ENCODE results near the gene C2CD4C.
"Not testable (repeated sequence)": the region's sequence is repeated elsewhere in the genome, so short reads cannot be mapped to it uniquely, and the experiment has no call there.

Gene C2CD4C

DNA sequence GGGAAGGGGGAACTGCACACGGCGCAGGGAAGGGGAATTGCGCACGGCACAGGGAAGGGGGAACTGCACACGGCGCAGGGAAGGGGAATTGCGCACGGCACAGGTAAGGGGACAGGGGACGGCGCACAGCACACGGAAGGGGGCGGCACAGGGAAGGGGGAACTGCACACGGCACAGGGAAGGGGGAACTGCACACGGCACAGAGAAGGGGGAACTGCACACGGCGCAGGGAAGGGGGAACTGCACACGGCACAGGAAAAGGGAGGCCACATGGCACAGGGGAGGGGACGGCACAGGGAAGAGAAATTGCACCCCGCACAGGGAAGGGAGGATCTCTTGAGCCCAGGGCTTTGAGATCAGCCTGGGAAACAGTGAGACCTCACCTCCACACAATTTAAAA, 18.7 kb upstream of the C2CD4C start:
- H3K36me3 Mint-ChIP-seq (ENCODE audit: low read depth); H3K27me3 Mint-ChIP-seq (ENCODE audit: low read depth); H3K4me3 Mint-ChIP-seq; H3K4me1 Mint-ChIP-seq (ENCODE audit: low read depth); H3K9me3 Mint-ChIP-seq; H3K27ac Mint-ChIP-seq: not testable (repeated sequence)

DNA sequence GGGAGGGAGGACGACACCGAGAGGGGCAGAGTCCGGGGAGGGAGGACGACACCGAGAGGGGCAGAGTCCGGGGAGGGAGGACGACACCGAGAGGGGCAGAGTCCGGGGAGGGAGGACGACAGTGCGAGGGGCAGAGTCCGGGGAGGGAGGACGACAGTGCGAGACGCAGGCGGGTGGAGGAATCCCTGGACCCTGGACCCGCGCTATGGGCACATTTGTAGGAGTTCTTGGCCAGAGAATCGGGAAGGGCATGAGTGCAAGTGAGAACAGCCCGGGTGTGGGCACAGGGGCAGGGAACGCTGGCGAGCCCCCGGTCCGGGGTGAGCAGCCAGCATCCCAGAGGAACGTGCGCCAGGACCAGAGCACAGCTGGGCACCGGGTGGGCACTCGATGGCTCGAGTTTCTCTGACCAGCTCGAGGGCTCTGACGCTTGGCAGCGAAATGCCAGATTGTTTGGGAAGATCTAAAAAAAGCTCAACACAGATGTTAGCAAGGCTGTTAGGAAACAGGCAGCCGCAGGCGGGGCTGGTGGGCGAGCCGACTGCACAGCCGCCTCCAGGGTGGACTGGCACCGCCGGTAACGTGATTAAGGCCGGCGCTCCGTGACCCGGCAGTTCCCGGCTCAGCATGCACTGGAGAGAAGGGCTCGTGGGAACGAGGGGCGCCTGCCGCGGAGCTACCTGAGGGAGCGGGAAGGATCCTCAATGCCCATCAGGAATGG, 17.9 kb upstream of the C2CD4C start:
- no peaks in the 10 kb centered on the region for H3K27me3 Mint-ChIP-seq (ENCODE audit: low read depth)
- no peaks in the 10 kb centered on the region for H3K4me1 Mint-ChIP-seq (ENCODE audit: low read depth)
- peaks cover 2% of the 10 kb centered on the region for H3K36me3 Mint-ChIP-seq (ENCODE audit: low read depth)
- no peak overlapping the region for H3K27ac Mint-ChIP-seq
- H3K4me3 Mint-ChIP-seq = no peak overlapping the region
- peaks cover 10% of the 10 kb centered on the region for H3K9me3 Mint-ChIP-seq

DNA sequence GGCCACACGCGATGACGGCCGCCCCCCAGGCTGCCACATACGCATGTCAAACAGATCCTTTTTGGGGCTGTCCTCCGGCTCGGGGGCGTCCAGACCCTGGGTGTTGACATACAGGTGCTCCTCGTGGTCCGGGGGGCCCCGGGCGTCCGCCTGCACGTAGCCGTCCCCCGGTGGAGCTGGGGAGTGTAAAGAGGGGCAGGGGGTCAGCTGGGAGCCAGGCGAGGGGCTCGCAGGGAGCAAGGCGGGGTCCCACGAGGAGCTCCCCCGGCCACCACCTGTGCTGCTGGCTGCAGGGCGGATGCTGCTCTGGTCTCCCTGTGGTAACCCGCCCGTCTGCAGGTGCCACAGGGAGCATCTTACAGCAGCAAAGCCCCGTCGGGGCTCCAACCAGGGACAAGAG, 16.1 kb upstream of the C2CD4C start:
- H3K27me3 Mint-ChIP-seq (ENCODE audit: low read depth) = no peaks in the 10 kb centered on the region
- no peak overlapping the region for H3K27ac Mint-ChIP-seq
- H3K4me3 Mint-ChIP-seq = no peak overlapping the region
- H3K9me3 Mint-ChIP-seq = peaks cover 1% of the 10 kb centered on the region
- H3K36me3 Mint-ChIP-seq (ENCODE audit: low read depth) = no peaks in the 10 kb centered on the region
- H3K4me1 Mint-ChIP-seq (ENCODE audit: low read depth) = no peaks in the 10 kb centered on the region

DNA sequence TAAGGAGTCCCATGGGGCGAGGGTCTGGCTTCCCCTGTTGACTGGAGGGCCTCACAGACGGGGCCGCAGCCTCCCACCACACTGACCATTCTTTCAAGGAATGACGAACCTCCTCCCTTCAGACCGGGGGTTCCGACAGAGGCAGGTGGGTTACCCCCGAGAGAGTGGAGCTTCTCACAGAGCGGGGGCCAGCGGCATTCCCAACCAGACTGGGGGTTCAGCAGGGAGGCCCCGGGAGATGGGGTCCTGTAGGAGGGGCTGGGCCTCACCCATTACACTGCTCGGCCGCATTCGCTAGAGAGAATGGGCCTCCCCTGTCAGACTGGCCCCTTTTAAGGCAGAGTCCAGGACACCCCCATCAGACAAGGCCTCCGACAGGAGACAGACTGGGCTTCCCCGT, 15.6 kb upstream of the C2CD4C start:
- Mint-ChIP-seq H3K27me3 (ENCODE audit: low read depth) (no peaks in the 10 kb centered on the region), H3K9me3 (no peaks in the 10 kb centered on the region), H3K4me1 (ENCODE audit: low read depth) (no peaks in the 10 kb centered on the region), H3K36me3 (ENCODE audit: low read depth) (no peaks in the 10 kb centered on the region), H3K27ac (no peak overlapping the region), H3K4me3 (no peak overlapping the region)

DNA sequence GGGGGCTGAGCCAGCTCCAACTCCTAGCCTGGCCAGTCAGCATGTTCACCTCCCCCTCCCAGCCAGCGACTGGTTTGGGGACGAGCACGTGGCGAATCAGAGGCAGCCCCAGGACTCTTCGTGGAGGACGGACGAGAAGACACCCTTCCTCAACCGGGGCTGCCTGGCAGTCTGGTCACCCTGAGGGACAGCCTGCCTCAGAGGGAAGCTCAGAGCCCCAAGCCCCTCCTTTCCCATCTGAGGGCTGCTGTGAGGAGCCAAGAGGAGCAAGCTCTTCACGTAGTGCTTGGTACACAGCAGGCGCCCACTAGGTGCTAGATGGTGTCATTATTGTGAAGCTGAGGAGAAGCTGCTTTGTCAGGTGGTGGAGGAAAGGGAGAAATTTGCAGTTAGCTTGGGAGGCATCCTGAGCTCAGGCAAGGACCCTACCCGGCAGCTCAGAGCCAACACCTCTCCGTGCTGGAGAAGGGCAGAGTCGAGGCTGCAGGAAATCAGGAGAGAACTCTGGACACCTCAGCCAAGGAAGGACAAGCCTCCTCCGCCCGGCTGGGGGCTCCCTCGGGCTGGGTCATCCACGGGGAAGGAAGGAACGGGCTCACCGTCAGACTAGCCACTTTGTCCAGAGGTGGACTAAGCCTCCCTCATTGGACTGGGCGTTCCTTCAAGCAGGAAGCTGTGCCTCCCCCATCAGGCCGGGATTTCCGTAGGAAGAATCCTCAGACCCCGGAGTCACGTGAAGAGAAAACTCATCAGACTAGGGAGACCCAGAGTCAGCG, 14.9 kb upstream of the C2CD4C start:
- Mint-ChIP-seq H3K36me3 (ENCODE audit: low read depth) (no peaks in the 10 kb centered on the region), H3K27me3 (ENCODE audit: low read depth) (no peaks in the 10 kb centered on the region), H3K9me3 (no peaks in the 10 kb centered on the region), H3K27ac (no peak overlapping the region), H3K4me3 (no peak overlapping the region), H3K4me1 (ENCODE audit: low read depth) (no peaks in the 10 kb centered on the region)

DNA sequence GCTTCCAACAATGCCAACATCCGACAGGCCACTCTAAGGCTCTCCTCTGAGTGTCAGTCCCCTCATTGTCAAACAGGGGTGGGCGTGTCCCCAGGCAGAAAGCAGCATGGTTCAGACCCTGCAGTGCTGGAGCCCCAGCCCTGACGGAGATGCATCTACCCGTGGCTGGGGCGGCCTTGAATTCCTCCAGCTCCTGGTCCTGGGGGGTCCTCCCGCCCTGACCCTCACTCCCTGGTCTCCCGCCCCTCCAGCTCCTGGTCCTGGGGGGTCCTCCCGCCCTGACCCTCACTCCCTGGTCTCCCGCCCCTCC, 13.9 kb upstream of the C2CD4C start:
- H3K9me3 Mint-ChIP-seq; H3K27me3 Mint-ChIP-seq (ENCODE audit: low read depth); H3K4me1 Mint-ChIP-seq (ENCODE audit: low read depth); H3K36me3 Mint-ChIP-seq (ENCODE audit: low read depth); H3K4me3 Mint-ChIP-seq; H3K27ac Mint-ChIP-seq: not testable (repeated sequence)

DNA sequence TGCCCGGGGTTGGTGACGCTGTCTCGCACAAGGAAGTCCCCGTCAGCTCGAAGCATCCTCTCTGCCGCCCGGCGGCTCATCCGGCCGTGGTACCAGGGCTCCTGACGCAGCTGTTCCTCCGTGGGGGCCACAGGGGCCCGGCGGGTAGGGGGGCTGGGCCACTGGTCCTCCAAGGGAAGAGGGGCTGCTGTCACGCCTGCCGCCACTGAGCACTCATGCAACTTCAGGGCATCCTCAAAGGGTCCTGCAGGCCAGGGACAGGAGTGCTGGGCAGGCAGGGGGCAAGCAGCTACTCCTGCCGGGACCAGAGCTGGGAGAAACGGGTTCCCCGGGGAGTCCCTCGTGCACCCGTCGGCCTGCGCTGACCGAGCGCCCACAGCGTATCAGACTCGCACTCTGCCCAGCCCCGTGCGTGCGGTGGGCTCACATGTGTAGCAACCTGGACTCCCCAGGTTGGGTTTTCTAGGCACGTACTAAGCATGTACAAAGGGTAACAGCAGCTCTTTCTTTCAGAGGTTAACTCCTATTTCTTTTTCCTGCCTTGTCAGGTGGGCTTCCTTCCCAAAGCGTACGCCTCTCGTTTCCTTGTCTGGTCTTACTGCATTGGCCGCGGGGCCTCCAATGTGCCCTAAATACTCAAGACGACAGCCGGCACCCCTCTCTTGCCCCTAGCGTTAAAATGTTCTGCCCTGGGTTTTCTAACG, 13.4 kb upstream of the C2CD4C start:
- H3K9me3 Mint-ChIP-seq = no peaks in the 10 kb centered on the region
- no peak overlapping the region for H3K4me3 Mint-ChIP-seq
- H3K27me3 Mint-ChIP-seq (ENCODE audit: low read depth) = no peaks in the 10 kb centered on the region
- H3K36me3 Mint-ChIP-seq (ENCODE audit: low read depth) = no peaks in the 10 kb centered on the region
- no peak overlapping the region for H3K27ac Mint-ChIP-seq
- H3K4me1 Mint-ChIP-seq (ENCODE audit: low read depth) = no peaks in the 10 kb centered on the region

DNA sequence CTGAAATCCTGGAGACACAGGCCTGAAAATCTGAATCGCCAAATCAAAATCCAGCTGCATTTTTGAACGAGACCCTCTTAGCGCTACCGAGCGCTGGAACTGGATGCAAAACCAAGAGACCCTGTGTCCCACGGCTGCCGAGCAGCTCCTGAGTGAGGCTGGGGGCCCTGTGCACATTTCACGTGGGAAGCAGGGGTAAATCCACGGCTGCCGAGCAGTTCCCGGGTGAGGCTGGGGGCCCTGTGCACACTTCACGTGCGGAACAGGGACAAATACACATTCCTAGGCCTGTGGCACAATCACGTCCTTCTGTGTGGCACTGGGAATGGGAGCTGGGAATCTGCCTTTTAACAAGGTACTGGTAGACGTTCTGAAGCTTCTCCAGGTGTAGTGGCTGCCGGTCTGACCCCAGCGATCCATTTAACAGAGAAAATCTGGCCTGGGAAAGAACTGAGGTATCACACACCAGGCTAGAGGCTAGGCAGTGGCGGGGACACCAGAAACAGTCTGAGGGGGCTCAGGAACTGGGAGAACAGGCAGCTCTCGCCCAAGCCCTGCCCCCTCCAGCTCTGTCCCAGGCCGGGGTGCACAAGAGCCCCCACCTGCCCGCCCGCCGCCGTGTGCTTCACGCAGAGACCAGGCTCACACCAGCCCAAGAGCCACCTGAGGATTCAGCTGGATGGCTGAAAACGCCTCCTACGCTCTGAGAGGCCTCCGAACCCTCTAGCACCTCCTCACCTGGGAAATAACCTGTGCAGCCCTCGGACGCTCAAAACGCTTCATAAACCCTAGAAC, 11.0 kb upstream of the C2CD4C start:
- no peak overlapping the region for H3K4me3 Mint-ChIP-seq
- H3K4me1 Mint-ChIP-seq (ENCODE audit: low read depth) = no peaks in the 10 kb centered on the region
- no peak overlapping the region for H3K27ac Mint-ChIP-seq
- H3K9me3 Mint-ChIP-seq = no peaks in the 10 kb centered on the region
- no peaks in the 10 kb centered on the region for H3K36me3 Mint-ChIP-seq (ENCODE audit: low read depth)
- H3K27me3 Mint-ChIP-seq (ENCODE audit: low read depth) = no peaks in the 10 kb centered on the region

DNA sequence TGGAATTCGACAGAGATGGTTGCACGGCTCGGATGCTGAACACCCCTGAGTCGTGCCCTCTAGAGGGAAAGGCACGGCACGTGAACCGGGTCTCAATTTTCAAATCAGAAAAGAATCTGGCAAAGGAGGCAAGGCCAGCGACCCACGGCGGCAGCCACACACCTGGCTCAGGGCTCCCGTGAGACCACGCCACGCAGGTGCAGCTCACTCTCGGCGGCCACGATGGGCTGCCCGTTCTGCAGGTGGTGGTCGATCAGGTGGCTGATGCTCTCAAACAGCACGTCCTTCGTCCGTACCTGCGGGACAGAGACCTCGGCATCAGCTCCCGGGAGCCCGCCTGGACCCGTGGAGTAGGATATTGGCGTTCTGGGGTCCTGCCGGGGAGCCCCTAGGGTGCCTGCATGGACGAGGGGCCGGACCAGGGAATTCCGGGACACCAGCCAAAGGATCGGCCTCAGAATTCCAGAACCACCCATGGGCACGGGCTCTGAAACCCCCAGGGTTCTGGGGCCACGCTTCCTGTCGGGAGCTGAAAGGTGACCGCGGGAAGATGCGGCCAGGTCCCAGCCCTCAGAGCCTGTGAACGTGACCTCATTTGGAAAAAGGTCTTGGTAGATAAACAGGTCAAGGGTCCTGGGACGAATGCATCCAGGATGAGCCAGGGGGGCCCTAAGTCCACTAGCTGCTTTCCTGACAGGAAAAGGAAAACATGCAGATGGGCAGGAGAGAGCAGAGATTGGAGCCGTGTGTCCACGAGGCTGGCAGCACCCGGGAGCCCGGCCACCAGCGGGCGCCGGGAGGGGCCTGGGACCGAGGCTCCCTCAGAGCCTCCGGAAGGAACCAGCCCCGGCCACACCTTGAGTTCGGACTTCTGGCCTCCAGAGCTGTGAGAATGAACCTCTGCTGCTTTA, 10.1 kb upstream of the C2CD4C start:
- Mint-ChIP-seq H3K9me3 (no peaks in the 10 kb centered on the region), H3K36me3 (ENCODE audit: low read depth) (no peaks in the 10 kb centered on the region), H3K27ac (no peak overlapping the region), H3K4me1 (ENCODE audit: low read depth) (no peaks in the 10 kb centered on the region), H3K4me3 (no peak overlapping the region), H3K27me3 (ENCODE audit: low read depth) (no peaks in the 10 kb centered on the region)

DNA sequence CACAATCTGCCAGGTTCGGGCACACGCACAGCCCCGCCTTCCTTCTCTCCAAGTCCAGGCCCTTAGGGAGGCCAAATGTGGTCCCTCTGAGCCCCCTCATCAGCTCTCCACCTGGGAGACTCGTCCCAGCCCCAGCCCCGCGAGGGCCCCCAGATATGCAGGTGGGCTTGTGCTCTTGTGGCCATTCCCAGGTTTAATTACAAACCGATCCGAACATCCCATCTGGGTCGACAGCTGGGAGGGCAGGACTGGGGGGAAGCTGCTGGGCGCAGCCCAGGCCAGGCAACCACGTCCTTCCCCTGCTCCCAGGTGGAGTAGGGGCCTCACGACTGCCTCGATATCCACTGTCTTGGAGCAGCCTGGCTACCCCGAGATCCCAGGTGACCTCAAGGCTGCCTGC, 7.5 kb upstream of the C2CD4C start:
- Mint-ChIP-seq H3K27ac (no peak overlapping the region), H3K36me3 (ENCODE audit: low read depth) (no peaks in the 10 kb centered on the region), H3K4me1 (ENCODE audit: low read depth) (no peaks in the 10 kb centered on the region), H3K9me3 (no peaks in the 10 kb centered on the region), H3K27me3 (ENCODE audit: low read depth) (no peaks in the 10 kb centered on the region), H3K4me3 (no peak overlapping the region)

DNA sequence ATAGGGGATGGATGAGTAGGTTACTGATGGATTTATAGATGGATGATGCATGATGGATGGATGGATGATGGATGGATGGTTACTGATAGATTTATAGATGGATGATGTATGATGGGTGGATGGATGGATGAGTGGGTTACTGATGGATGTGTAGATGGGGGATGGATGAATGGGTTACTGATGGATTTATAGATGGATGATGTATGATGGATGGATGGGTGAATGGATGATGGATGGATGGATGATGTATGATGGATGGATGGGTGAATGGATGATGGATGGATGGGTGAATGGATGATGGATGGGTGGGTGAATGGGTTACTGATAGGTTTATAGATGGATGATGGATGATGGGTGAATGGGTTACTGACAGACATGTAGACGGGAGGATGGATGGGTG, 6.3 kb upstream of the C2CD4C start:
- H3K4me3 Mint-ChIP-seq = no peak overlapping the region
- H3K9me3 Mint-ChIP-seq = no peaks in the 10 kb centered on the region
- no peak overlapping the region for H3K27ac Mint-ChIP-seq
- no peaks in the 10 kb centered on the region for H3K4me1 Mint-ChIP-seq (ENCODE audit: low read depth)
- peaks cover under 1% of the 10 kb centered on the region for H3K27me3 Mint-ChIP-seq (ENCODE audit: low read depth)
- no peaks in the 10 kb centered on the region for H3K36me3 Mint-ChIP-seq (ENCODE audit: low read depth)

DNA sequence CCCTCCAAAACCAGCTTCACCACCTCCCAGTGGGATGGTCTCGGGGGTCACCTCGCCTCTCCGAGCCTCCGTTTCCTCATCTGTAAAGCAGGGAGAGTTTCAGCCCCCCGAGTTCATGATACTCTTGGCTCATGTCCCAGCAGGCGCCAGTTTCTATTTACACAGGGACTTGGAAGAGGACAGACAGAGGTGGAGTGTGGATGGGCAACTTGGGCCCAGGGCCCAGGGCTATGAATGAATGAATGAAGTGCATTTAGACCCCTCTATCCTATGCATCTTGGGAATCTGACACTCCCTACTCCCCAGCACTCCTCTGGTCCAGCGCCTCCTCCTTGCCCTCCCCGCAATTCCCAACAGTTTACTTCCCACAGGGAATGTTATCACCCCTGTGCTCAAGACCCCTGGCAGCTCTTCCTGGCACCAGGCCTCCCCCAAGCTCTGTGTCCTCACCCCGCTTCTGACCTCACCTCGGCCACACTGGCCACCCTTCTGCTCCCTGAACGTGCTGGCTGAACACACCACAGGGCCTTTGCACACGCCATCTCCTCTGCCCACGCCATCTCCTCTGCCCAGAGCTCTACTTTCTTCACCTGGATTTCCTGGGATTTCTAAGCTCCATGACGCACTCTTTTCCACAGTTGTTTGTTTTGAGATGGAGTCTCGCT, 4.9 kb upstream of the C2CD4C start:
- Mint-ChIP-seq H3K27me3 (ENCODE audit: low read depth) (peaks cover 12% of the 10 kb centered on the region), H3K36me3 (ENCODE audit: low read depth) (no peaks in the 10 kb centered on the region), H3K27ac (no peak overlapping the region), H3K4me1 (ENCODE audit: low read depth) (peaks cover 4% of the 10 kb centered on the region), H3K9me3 (no peaks in the 10 kb centered on the region), H3K4me3 (no peak overlapping the region)
